Astrocyte of the spinal cord (primary cell): ENCODE results near the gene PLBD2.

ENCODE experiments used
- DNase-seq: peaks from one replicate; pipeline ENCODE4 v3.0.0; 2011; ENCODE audit warnings: low read depth, low spot score
- H3K4me3 ChIP-seq: 2 replicates; pipeline ENCODE4 v1.5.1; 2011; ENCODE audit warnings: low read depth, mild to moderate bottlenecking, low read length, moderate library complexity
- in situ Hi-C: cut with HindIII; loops from 2 replicates; pipeline ENCODE4 v1.10.0; 2017; ENCODE audit warnings: low sequenced_read_pairs
- TF ChIP-seq, protein P1 (sequence below): IDR thresholded peaks from 2 replicates; pipeline ENCODE4 v1.5.1; 2012; ENCODE audit warnings: low read depth, mild to moderate bottlenecking, low read length, inconsistent platforms

The PLBD2 gene

DNA sequence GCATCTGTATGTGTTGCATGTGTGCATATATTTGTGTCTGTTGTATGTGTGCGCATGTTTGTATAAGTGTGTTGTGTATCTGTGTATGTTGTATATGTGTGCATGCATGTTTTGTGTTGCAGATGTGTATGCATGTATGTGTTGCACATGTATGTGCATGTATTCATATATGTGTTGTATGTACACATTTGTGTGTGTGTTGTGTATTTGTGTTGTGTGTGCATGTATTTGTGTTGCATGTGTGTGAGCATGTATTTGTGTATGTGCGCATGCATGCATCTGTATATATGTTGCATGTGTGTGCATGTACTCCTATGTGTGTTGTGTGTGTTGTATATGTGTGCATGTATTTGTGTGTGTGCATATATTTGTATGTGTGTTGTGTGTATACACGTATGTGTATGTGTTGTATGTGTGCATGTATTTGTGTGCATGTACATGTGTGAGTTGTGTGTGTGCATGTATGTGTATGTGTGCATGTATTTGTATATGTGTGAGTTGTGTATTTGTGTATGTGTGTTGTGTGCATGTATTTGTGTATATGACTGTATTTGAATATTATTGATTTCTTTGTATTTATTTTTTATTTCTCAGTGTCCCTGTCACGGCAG is 40.2 kb upstream of the PLBD2 start:
- in situ Hi-C loops = no loop called here
- no peak overlapping the region for H3K4me3 ChIP-seq
- DNase-seq = no peak
- TF ChIP-seq, protein P1, sequence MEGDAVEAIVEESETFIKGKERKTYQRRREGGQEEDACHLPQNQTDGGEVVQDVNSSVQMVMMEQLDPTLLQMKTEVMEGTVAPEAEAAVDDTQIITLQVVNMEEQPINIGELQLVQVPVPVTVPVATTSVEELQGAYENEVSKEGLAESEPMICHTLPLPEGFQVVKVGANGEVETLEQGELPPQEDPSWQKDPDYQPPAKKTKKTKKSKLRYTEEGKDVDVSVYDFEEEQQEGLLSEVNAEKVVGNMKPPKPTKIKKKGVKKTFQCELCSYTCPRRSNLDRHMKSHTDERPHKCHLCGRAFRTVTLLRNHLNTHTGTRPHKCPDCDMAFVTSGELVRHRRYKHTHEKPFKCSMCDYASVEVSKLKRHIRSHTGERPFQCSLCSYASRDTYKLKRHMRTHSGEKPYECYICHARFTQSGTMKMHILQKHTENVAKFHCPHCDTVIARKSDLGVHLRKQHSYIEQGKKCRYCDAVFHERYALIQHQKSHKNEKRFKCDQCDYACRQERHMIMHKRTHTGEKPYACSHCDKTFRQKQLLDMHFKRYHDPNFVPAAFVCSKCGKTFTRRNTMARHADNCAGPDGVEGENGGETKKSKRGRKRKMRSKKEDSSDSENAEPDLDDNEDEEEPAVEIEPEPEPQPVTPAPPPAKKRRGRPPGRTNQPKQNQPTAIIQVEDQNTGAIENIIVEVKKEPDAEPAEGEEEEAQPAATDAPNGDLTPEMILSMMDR = no peak

DNA sequence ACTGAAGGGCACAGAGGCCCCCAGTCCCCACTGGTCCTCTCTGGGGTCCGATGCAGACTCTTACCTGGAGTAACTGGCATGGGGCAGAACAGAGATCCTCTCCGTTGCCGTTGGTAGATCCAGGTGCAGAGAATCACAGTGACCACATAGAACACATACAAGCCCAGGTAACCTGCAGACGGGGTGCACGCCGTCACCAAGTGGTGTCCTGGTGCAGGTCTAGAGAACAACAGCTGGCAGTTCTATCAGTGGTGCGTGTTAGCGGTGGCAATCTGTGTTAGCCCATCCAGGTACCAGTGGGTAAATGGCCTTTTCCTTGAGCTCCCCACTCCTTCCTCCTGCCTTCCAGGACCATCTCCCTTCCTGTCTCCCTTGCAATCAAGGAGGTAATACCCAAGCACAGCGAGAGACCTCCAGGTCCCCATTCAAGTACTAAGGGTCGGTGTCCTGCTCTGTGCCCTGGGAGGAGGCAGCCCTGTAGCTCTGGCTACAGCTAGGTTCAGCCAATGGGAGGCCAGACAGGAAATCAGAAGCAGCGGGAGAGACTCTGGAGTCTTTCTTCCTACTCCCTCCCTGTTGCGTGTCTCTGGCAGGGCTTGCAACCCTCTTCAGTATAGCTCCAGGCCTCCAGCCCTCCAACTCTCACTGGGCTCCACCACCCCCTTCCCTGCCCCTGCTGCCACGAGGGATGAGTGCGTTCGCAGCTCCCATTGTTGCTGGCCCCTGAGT is 39.3 kb upstream of the PLBD2 start:
- no peak overlapping the region for H3K4me3 ChIP-seq
- no peak for DNase-seq
- TF ChIP-seq, protein P1 = no peak
- in situ Hi-C loops = no loop called here

DNA sequence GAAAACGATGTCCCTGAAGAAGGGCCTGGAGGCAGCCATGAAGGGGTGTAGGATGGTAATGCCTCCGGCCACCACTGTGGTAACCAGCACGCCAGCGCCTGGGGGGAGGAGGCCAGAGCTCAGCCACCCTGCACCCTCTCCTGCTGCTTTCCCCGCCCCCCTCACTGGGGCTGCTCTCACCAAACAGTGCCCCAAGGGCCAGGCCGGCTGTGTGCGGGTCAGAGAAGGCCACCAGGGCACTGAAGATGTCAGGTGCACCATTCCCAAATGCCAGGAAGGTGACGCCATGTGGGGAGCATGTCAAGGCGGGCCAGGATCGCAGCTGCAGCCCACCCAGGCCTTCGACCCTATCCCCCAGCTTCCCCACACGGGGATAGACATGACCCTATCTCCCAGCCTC is 38.0 kb upstream of the PLBD2 start:
- TF ChIP-seq, protein P1 = no peak
- DNase-seq = no peak
- in situ Hi-C loops = no loop called here

DNA sequence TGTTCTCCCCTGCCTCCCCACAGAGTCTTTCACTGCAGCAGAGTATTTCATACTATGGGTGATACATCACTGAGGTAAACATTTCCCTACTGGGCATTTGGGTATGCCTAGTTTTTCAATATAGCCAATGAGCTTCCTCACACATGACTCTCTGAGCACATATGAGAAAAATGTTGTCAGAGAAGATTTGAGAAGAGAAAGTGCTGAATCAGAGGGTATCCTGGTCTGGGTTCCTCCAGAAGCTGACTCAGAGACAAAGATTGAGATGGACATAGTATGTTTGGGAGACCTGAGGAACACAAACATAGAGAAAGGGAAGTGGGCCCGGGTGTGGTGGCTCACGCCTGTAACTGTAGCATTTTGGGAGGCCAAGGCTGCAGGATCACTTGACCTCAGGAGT is 36.0 kb upstream of the PLBD2 start:
- H3K4me3 ChIP-seq = no peak overlapping the region
- in situ Hi-C loops = no loop called here
- peak; percentile 50 for DNase-seq
- TF ChIP-seq, protein P1 = no peak

More for the DNA sequence above, 38.0 kb upstream of the PLBD2 start:
- H3K4me3 ChIP-seq = no peak overlapping the region

DNA sequence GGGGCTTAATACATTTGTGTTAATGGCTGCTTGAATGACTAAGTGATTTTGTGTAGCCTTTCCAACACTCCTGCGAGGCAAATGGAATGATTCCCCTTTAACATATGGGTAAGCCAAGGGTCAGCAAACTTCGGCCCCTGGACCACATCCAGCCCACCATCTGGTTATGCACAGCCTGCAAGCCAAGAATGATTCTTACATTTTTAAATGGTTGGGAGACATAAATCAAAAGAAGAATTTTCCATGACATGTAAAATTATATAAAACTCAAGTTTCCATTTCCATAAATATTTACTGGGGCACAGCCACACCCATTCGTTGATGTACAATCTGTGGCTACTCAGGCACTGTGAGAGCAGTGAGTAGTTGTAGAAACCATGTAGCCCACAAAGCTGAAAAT is 32.5 kb upstream of the PLBD2 start:
- H3K4me3 ChIP-seq = no peak overlapping the region
- DNase-seq = peak; percentile 24
- TF ChIP-seq, protein P1 = no peak
- in situ Hi-C loops = no loop called here

DNA sequence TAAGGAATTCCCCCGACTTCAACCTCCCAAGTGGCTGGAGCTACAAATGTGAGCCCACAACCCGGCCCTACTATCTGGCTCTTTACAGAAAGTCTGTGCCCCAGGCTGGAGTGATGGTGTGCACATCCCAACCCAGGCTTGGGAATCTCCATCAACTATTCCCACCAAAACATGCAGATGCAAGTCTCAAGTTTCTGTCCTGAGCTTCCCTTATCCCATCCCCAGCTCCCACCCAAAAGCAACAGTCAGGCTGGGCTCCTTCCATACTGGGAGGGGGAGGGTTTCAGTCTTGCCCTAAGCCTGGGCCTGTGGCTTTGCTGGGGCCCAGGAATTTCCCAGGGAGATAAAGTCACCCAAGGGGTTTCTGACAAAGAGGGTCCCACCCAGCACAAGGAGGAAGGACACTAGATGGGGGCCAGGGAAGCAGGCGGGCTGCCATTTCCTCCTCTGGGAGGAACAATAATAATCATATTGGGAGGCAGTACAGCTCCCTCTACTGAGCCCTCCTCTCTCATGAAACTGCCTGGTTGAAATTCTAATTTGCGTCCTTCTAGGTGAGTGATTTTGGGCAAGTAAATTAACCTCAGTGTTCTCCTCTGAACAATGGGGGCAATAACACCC is 31.5 kb upstream of the PLBD2 start:
- TF ChIP-seq, protein P1 = peak; percentile 9
- no peak overlapping the region for H3K4me3 ChIP-seq
- DNase-seq = no peak
- in situ Hi-C loops = no loop called here
